Measurements from ENCODE around the gene C11orf65.
A peak's percentile ranks its signal among the peaks of the same experiment; 100 is the strongest.

C11orf65 gene, protein sequence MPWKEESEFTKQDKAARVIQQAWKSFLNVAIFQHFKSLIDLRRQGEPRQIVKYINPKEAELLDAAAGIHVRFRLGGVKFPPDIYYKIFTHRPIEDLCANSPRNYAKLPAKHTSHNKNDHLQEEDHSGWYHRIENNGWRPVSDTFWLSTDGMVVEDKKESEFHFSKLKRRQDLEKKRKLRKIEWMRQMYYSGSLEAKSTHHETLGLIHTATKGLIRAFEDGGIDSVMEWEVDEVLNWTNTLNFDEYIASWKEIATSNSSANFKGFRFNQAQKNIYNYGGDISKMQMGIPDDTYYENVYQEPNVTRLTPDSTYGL

DNA sequence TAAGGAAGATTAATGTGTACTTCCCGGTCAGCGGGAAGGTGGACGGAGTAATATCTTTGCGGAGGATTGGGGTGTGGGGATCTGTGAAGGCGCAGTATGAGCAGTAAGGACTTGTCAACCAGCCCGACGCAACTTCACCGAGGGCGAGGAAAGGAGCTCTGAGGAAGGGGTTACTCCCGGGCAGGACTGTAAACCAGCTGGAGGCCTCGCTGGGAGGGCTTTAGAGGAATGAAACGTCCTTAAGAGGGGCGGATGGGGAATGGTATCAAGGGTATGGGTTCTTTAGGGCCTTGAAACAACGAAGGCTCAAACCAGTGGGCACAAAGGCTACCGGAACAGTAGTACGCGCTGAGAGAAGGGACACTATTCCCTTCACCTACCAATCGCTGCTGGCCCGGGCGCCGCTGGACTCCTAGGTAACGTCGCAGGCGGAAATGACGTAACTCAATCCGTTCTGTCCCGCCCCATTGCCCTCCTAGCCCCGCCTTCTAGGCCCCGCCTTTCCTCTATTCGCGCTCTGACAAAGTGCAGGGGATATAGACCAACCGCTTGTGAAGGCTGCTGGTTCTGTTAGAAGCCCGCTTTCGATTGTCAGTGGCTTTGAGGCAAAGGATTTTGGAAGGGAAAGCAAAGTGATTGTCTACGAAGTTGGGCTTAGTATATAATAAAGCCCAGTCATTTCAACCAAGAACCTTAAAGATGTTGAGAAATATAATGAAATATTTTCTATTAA lies at the start of gene C11orf65:
Gene C11orf65, minus strand, starts transcription at position 439 of the 733 bp plus-strand sequence. CDS start 5,970 bp downstream, outside the sequence.
- H3K4me3 ChIP-seq (ENCODE audit: low read length) = peak within 1 kb of the TSS; percentile 83
- no peak for TF ChIP-seq ZNF274 (IDR thresholded peaks at IDR 0.05; ENCODE audit: low read depth, low read length)

DNA sequence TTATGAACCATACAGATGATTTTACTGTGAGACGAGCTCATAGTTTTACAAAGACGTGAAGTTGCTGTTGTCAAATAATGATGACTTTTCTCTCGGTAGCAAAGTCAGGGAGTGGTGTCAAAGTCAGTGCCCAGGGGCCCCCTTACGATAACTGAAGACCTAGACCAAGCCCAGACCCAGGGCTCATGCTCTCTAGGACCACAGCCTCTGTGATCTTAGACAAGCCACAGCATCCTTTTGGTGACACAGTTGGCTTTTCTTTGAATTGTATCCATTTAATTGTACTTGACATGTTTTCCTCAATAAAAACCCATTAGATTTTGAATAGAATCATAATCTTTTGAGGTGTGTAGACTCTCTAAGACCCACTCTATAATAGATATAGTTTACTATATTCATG lies 48.8 kb upstream of the C11orf65 start:
- no peak for TF ChIP-seq ZNF274 (IDR thresholded peaks at IDR 0.05; ENCODE audit: low read depth, low read length)
- H3K4me3 ChIP-seq (ENCODE audit: low read length) = no peak overlapping the region

DNA sequence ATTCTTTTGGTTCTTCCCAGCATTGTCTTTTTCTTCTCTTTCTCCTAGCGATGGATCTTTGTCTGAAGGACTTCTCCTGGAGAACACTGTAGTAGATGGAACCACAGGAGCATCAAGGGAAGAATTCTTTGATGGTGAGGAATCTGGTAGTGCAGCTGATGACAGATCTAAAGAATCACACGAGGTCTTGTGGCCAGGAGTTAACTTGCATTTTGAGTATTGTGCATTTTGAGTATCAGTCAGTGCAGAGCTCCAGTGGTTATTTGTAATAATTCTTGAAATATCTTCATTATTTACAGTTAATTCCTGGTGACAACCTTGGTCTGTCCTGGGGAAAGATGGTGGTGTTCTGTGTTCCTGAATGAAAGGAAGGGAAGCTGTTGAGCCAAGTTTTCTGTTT lies 45.4 kb upstream of the C11orf65 start:
- H3K4me3 ChIP-seq (ENCODE audit: low read length) = no peak overlapping the region
- no peak for TF ChIP-seq ZNF274 (IDR thresholded peaks at IDR 0.05; ENCODE audit: low read depth, low read length)

DNA sequence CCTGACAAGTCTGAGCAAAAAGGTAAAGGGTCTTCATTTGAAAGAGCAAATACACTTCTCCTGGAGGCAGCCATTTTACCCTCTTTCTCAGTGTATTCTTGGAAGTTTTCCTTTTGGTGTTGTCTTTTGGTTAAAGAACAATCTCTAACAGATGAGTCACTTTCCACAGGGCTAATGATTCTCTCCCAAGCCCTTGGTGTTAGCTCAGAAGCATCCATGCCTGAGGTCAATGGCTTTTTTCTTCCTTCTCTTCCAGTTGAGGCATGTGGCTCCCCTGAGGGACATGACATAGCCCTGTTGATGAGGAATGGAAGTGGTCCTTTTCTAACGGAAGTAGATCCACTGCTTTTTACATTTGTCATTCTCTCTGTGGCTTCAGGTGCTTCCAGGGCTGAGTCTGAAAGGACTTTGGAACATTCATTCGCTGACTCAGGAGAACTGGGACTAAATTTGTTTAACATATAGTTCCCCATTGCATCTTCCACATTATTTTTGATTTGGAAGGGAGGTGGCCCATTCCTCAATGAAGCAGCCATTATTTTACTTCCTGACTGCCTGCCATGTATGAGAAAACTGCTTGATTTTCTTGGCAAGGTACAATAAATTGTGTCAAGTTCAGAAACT lies 44.6 kb upstream of the C11orf65 start:
- no peak for TF ChIP-seq ZNF274 (IDR thresholded peaks at IDR 0.05; ENCODE audit: low read depth, low read length)
- no peak overlapping the region for H3K4me3 ChIP-seq (ENCODE audit: low read length)

DNA sequence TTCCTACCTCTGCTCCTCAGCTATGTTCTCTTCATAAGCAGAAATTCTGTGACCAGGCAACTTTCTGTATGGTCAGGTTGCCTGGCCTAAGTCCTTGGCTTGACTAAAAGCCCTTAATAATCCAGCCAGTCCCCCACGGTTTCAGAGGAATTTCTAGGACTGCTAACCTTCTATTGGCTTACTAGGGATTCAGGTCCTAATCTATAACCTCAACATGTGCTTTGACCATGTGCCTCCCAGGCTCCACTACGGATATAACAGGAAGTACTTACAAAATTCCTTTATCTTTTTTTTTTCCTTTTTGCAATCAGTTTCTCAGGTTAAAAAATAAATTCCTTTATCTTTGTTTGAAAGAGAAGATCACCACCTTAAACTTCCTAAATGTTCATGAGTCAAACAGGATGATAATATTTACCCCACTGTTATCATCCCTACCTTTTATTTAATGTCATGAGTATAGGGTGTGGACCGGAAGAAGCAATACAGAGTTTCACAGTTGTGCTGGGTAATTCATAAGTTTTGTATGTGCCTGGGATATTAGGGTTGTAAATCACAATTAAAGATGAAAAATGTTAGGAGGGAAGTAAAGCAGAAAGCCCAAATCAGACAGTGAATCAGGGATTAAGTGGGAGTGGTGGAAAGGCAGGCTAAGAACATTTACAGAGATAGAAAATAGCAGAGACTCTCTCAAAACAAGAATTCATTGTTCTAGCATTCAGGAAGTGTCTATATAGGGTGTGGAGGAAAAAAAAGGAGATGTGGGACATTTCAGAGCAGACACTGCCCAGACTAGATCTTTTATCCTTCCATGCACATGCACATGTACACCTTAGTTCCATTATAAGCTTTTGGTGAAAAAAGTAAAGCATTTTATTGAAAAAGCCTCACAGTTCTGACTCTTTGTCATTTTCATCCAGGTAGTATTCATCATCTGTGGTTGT lies 41.6 kb upstream of the C11orf65 start:
- no peak overlapping the region for H3K4me3 ChIP-seq (ENCODE audit: low read length)
- TF ChIP-seq ZNF274 (IDR thresholded peaks at IDR 0.05; ENCODE audit: low read depth, low read length) = no peak

DNA sequence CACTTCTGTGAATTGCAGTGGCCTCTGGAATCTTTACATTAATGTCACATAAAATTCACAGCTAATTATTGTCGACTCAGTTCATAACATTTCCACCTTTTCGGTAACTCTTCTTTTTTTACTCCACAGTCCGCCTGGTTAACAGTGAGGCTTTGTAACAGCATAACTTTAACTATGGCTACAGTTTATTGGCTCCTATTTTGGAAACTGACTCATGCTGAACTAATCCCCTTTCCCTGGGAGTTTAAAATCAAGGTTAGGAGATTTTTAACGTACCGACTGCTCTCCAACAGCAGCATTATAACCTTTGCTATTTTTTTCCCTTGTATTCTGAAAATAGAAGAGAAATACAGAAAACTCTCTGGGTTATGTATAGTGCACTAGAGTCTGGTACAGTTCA lies 34.1 kb upstream of the C11orf65 start:
- H3K4me3 ChIP-seq (ENCODE audit: low read length) = no peak overlapping the region
- TF ChIP-seq ZNF274 (IDR thresholded peaks at IDR 0.05; ENCODE audit: low read depth, low read length) = no peak

DNA sequence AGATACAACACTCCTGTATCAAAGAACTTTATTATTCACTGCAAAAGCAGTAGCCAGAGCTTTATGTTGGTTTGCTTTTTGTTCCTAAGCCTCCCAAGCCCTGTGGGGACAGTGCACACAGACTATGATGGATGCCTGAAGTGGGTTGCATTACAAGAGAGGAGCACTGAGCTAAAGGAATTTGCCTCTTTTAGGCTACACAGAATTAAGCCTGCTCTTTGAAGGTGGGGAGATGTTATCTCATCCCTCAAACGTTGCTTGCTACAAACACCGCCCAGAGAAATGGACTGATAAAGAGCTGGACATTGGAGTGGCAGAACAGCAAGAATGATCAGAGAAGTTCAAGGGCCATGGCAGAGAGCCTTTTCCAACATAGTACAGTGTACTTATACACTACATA lies 33.4 kb upstream of the C11orf65 start:
- no peak for TF ChIP-seq ZNF274 (IDR thresholded peaks at IDR 0.05; ENCODE audit: low read depth, low read length)
- no peak overlapping the region for H3K4me3 ChIP-seq (ENCODE audit: low read length)

DNA sequence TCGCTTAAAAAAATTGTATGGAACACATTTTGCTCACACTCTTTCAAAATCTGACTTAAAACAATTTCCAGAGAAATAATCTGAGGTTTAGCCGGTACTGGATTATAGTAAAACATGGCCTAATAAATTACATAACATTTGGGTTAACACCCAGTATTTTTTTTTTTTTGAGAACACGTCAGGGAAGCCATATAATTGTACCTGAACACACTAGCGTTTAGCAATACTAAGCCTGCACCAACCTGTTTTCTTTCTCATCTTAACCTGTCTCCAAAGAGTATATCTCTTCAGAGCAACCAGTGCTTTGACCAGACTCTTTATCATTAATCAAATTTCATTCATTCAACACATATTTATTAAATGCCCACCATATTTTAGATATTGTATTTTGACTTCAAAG lies 32.8 kb upstream of the C11orf65 start:
- TF ChIP-seq ZNF274 (IDR thresholded peaks at IDR 0.05; ENCODE audit: low read depth, low read length) = no peak

DNA sequence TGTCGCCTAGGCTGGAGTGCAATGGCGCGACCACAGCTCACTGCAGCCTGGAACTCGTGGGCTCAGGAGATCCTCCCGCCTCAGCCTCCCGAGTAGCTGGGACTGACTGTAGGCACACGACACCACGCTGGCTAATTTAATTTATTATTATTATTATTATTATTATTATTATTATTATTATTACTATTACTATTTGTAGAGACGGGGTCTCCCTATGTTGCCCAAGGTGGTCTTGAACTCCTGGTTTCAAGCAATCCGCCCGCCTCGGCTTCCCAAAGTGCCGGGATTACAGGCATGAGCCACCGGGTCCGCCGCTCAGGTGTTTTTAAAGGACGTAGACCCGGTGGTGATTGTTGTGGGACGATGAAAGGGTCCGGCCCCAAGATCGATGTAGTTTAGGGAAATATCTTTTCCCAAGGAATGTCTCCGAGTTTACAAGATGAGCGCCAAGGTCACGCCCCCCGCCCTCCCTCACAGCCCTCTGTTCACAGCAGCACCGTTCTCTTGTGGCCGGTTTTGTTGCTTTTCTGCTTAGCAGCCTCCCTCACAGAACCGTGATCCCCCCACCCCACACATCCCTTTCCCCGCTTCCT lies 31.6 kb upstream of the C11orf65 start:
- no peak for TF ChIP-seq ZNF274 (IDR thresholded peaks at IDR 0.05; ENCODE audit: low read depth, low read length)
- H3K4me3 ChIP-seq (ENCODE audit: low read length) = peak overlapping the region; percentile 69; the same call in 1 of the 2 replicates

More for the DNA sequence above, 32.8 kb upstream of the C11orf65 start:
- H3K4me3 ChIP-seq (ENCODE audit: low read length) = no peak overlapping the region

DNA sequence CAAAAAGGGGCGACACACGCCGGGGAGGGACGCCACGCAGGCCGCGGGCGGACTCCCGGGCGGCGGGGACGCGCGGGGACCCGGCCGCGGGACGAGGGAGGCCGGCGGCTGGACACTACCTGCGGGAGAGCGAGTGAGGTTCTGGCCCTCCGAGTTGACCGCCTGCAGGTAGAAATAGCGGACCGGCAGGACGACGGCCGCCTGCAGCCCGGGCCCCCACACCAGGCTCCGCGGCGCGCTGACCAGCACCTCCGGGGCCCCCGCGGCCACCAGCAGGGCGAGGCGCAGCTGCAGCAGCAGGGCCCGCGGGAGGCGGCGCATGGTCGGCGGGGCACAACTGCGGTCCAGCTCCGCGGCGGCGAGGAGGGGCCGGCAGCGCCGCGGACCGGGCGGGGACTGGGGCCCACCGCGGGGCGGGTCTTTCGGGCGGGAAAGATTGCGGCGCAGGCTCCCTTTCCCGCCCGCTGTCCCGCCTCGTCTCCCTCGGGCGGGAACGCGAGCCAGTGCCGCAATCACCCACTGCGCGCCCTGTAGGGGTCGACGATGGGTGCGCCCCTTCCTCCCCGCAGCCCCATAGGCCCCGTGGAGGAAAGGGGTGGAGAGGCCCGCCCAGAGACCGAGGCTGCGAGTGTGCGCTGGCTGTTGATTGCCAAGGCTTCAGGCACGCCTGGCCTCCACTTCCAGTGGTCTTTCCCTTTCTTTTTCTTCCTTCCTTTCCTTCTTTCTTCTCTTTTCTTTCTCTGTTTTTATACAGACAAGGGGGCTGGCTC lies 30.9 kb upstream of the C11orf65 start, which contains the start of gene POGLUT3:
Gene POGLUT3, minus strand, starts transcription at position 339 of the 770 bp plus-strand sequence. Its CDS starts 18 bp downstream, at position 321.
- TF ChIP-seq ZNF274 (IDR thresholded peaks at IDR 0.05; ENCODE audit: low read depth, low read length) = no peak
- peak within 1 kb of the TSS; percentile 69 for H3K4me3 ChIP-seq (ENCODE audit: low read length)

DNA sequence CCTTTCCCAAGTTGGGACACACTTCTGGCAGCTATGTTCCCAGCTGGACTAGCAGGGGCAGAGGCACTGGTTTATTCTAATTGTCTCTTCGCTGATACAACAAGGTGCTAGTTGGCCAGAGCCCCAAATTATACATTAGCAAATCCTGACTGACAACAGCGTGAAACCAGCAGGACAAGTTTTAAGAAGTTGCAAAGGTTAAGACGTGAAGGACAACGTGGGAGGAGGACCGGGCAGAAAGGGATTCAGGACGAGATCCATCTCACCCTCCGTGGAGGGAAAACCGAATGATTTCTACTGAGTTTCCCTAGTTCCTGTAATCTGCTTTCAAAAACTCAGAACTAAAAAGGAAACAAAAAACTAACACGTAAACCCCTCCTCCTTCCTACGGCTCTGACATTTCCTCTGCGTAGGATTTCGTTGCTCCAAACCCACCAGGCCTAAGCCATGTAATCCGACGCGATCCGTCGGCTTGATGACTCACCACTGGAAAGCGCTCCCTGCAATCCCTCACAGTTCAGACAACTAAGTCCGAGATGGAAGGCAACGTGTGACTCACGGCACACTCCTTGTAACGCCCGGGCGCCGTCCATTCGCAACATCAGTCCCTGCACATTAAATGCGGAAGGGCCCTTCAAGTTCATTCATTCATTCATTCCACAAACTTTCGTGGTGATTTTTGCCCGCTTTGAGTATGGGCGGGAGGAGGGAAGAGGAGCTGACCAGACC lies 30.2 kb upstream of the C11orf65 start:
- TF ChIP-seq ZNF274 (IDR thresholded peaks at IDR 0.05; ENCODE audit: low read depth, low read length) = no peak
- H3K4me3 ChIP-seq (ENCODE audit: low read length) = peak overlapping the region; percentile 69
